GM10847 (cell line): Measurements from ENCODE around the gene FAAH.

Source experiments
- POLR2A ChIP-seq: IDR thresholded peaks from 2 replicates; pipeline ENCODE4 v1.6.1; 2011; ENCODE audit not compliant: insufficient read length; ENCODE audit errors: extremely low read depth

The FAAH gene

GRCh38 chr1:46451948-46452930, 58.1 kb downstream of the FAAH start:
- no peak for TF ChIP-seq POLR2A

DNA sequence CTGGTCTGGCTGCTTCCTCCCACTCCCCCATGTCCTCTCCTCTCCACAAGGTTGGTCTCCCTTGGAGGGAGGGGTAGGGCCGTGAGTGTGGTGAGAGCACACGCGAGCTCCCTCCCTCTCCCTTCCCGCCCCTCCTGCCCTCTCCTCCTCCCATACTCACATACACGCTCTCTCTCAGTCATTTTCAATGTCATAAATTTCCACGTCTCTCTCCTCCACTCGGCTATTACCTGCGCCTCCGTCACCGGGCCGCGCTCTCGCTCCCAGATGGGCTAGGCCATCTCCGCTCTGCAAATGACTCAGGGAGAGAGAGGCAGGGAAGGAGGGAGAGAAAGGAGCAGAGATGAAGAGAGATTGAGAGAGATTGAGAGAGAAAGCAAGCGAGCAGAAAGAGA, 58.8 kb downstream of the FAAH start:
- no peak for TF ChIP-seq POLR2A

DNA sequence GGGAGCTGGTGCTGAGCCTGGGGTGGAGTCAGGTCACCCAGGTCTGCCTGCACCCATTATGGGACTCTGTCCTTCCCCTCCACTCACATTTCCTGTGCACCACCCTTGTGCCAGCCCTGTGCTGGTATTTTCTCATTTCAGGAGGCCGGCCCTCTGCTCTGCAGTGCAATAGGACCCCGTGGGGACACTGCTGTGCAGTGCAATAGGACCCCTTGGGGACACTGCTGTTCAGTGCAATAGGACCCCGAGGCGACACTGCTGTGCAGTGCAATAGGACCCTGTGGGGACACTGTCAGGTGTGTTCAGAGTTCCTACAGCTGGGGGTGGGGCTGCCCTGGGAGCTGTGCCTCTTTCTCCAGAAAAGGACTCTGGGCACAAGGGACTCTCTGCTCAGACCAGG, 59.3 kb downstream of the FAAH start:
- no peak for TF ChIP-seq POLR2A

DNA sequence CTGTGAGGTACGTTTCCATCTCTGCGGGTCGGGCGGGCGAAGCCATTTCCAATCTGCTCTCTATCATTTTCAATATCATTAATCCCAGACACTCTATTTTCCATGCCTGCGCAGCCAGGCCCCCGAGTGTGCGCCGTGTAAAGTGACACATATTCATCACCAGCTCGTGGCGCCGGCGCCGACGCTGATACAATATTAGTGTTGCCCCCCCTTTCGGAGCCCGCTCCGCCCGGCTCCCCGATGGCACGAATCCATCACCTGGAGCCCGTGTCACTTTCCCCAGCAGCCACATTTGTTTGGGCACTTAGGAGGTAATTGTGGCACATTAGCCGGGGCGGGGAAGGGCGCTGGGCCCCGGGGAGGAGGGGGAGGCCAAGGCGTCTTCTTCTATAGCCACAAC, 61.8 kb downstream of the FAAH start:
- TF ChIP-seq POLR2A, result no peak

DNA sequence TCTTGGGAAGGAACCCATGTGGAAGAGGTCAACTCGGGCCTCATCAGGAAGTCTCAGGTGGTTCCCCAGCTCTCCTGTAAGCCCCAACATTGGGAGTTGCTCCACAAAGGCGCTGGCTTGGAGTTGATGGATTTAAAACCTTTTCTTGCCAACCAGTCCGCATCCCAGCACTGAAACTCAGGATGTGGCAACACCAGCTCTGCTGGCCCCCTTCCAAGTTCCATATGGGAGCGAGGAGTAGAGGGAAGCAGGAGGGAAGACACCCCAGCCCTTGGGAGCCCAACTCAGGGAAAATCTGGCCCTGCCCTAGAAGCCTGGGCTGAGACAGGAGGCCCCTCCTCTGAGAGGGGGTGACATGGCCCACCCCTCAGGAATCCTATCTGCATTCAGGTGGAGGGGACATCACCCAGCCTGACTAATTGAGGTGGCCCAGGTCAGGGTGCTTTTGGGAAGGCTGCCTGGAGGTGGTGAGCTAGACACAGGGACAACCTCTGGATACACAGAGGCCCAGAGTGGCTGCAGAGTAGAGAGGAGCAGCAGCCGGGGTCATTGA, 62.4 kb downstream of the FAAH start:
- no peak for TF ChIP-seq POLR2A

- no peak for TF ChIP-seq POLR2A
Observed at GRCh38 chr1:46457178-46457577, 63.1 kb downstream of the FAAH start.

- no peak for TF ChIP-seq POLR2A
Observed at GRCh38 chr1:46458190-46458589, 64.1 kb downstream of the FAAH start.

GRCh38 chr1:46458846-46459245, 64.7 kb downstream of the FAAH start:
- no peak for TF ChIP-seq POLR2A

GRCh38 chr1:46459315-46459714, 65.2 kb downstream of the FAAH start:
- TF ChIP-seq POLR2A, result no peak

DNA sequence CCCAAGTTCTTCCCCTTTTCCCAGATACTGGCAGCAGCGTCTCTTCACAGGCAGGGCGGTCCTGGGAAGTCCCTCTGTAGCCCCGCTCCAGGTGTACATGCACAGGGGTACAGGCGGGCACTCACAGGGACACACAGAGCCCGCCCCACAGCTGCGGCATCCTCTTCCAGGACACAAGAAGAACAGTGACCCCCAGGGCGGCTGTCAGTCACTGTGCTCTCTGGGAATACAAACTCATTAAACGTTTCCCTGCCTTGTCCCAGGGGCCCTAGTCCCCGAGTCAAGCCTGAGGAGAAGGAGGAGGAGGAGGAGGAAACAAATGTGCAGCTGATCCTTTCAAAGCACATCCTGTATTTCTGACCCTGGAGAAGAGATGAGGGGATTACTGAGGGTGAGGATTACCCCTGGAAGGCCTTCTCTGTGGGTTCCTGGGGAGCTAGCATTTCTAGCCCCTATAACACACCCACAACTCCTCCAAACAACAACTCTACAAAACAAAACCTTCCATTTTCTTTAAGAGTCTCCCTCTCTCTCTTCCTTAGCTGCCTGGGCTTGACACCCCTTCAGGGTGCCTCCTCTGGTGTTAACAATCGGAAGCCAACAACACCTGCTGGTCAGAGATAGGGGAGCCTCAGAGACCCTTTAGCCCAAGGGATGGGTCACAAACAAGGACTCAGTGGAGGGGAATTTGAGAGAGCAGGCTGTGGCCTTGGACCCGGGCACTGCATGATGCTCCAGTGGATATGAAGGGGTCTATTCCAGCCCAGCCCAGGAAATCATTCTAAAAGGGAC, 67.1 kb downstream of the FAAH start:
- TF ChIP-seq POLR2A, result no peak

GRCh38 chr1:46461809-46462448, 67.8 kb downstream of the FAAH start:
- TF ChIP-seq POLR2A, result no peak
